Neutrophil (primary cell): ENCODE results near the gene CD300LB.
"Not testable (repeated sequence)": the region's sequence is repeated elsewhere in the genome, so short reads cannot be mapped to it uniquely, and the experiment has no call there.

ENCODE experiments used
- H3K27ac ChIP-seq: fragments of 200-600 bp; sonication (generic); 2 replicates; pipeline ENCODE4 v1.5.1; 2016; ENCODE audit warnings: mild to moderate bottlenecking, moderate library complexity
- H3K27me3 ChIP-seq: fragments of 200-600 bp; sonication (generic); 2 replicates; pipeline ENCODE4 v1.6.0; 2016; ENCODE audit warnings: mild to moderate bottlenecking
- H3K36me3 ChIP-seq: fragments of 200-600 bp; sonication (generic); 2 replicates; pipeline ENCODE4 v1.5.1; 2017
- H3K4me1 ChIP-seq, 2 experiments: fragments of 200-600 bp in 1 of 2; sonication (generic) in 1 of 2; 1 replicate in 1 of 2; 2 replicates in 1 of 2; pipeline versions ENCODE4 v1.5.1 to v1.6.1; 2013 to 2016; ENCODE audit warnings: low read depth in 1 of 2, low read length in 1 of 2, mild to moderate bottlenecking in 1 of 2, moderate library complexity in 1 of 2; ENCODE audit not compliant: control insufficient read depth in 1 of 2, insufficient read depth in 1 of 2
- H3K4me3 ChIP-seq, 2 experiments: fragments of 200-600 bp in 1 of 2; sonication (generic) in 1 of 2; 1 replicate in 1 of 2; 2 replicates in 1 of 2; pipeline ENCODE4 v1.5.1; 2013 to 2016; ENCODE audit warnings: low read depth in 1 of 2, low read length in 1 of 2, mild to moderate bottlenecking in 1 of 2, moderate library complexity in 1 of 2
- H3K9me3 ChIP-seq: fragments of 200-600 bp; sonication (generic); 2 replicates; pipeline ENCODE4 v1.5.1; 2016
- CTCF ChIP-seq: fragments of 200-600 bp; sonication (generic); IDR thresholded peaks from 2 replicates; pipeline ENCODE4 v1.5.1; 2016; ENCODE audit warnings: antibody characterized with exemption

CD300LB gene

DNA sequence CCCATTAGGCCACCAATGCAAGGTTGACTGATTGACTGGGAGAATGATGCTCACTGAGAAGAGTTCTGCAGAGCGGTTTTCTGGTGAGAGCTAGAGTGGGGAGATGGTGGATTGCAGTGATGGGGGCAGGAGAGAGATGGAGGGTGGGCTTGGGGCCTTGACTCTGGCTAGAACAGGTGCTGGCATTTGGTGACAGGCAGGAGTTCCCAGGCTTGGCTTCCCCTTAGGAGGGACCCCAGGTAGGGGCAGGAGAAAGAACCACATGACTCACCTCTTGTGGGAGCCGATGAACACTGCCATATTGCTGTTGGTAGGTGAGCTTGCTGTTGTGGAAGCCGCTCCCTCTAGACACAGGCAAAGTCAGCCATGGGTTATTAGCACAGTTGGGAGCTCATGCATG is 8.0 kb downstream of the CD300LB start:
- peak overlapping the region in 1 of 2 experiments; percentile 16 for H3K4me3 ChIP-seq
- peaks cover 31% of the 10 kb centered on the region for H3K36me3 ChIP-seq
- TF ChIP-seq CTCF = no peak
- H3K27ac ChIP-seq = peak overlapping the region; percentile 100
- peaks cover 93 to 99% of the 10 kb centered on the region in 2 experiments for H3K4me1 ChIP-seq
- no peaks in the 10 kb centered on the region for H3K27me3 ChIP-seq
- H3K9me3 ChIP-seq = no peaks in the 10 kb centered on the region

DNA sequence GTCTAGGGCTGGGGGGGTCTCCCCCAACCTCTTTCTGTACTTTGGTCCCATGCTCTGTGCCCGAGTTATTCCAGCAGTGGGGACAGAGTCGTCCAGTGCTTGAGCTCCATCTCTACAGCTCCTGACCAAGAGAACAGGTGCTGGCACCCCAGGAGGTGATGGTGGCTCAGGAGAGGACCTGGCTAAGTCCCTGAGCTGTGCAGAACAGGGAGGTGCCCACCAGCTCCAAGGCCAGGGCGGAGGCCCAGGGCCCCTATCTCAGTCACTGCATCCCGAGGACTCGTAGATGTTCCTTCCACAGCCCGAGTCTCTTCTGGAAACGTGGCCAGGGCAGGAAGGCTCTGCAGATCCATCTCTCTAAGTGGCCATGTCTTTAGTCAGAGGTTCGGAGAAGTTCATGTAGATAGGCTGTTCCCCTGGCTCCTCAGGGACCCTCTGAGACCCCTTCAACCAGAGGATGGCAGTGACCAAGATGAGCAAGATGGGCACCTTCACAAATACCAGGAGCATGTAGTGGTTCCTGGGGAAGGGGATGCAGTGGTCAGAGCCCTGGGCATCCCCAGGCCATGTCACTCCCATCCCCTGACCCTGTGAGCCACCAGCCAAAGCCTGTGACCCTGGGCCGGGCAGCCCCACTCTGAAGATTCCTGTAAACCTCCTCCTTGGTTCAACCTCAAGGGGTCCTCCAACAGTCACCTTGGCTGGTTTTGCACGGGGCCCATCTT is 8.7 kb downstream of the CD300LB start:
- Histone ChIP-seq H3K27me3 (no peaks in the 10 kb centered on the region), H3K9me3 (no peaks in the 10 kb centered on the region), H3K27ac (peak overlapping the region; percentile 100), H3K4me3 (peak overlapping the region; percentile 45 to 53), H3K4me1 (peaks cover 86 to 92% of the 10 kb centered on the region in 2 experiments), H3K36me3 (peaks cover 31% of the 10 kb centered on the region)
- TF ChIP-seq CTCF = no peak

- no peaks in the 10 kb centered on the region for H3K27me3 ChIP-seq
- H3K4me3 ChIP-seq = peak overlapping the region; percentile 45 to 53
- peak overlapping the region; percentile 100 for H3K27ac ChIP-seq
- peaks cover 78 to 84% of the 10 kb centered on the region in 2 experiments for H3K4me1 ChIP-seq
- no peaks in the 10 kb centered on the region for H3K9me3 ChIP-seq
- peak; percentile 22 for TF ChIP-seq CTCF
- peaks cover 31% of the 10 kb centered on the region for H3K36me3 ChIP-seq
Observed at GRCh38 chr17:74521701-74522201, 9.5 kb downstream of the CD300LB start.

- Histone ChIP-seq H3K4me1 (peaks cover 69 to 76% of the 10 kb centered on the region in 2 experiments), H3K4me3 (peak overlapping the region; percentile 45 to 53), H3K27me3 (no peaks in the 10 kb centered on the region), H3K9me3 (no peaks in the 10 kb centered on the region), H3K27ac (peak overlapping the region; percentile 100), H3K36me3 (peaks cover 28% of the 10 kb centered on the region)
- no peak for TF ChIP-seq CTCF
Observed at GRCh38 chr17:74520790-74521480, 10.3 kb downstream of the CD300LB start.

DNA sequence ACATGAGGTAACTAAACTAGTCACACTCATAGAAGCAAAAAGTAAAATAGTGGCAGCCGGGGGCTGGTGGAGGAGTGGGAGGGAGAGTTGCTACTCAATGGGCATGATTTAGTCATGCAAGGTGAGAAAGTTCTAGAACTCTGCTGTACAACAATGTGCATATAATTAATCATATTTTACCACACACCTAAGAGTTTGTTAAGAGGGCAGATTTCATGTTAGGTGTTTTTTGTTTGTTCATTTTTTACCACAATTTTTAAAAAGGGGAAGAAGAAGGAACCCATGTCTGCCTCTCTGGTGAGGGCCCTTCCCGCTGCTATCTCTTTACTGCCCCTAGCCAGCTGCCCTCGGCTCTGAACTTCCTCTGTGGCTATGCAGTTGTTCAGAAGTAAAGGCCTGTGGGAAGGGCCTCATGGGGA is 11.2 kb downstream of the CD300LB start:
- peaks cover 19% of the 10 kb centered on the region for H3K36me3 ChIP-seq
- H3K27ac ChIP-seq = peak overlapping the region; percentile 100
- no peaks in the 10 kb centered on the region for H3K9me3 ChIP-seq
- peaks cover 60 to 67% of the 10 kb centered on the region in 2 experiments for H3K4me1 ChIP-seq
- no peaks in the 10 kb centered on the region for H3K27me3 ChIP-seq
- peak; percentile 45 for TF ChIP-seq CTCF
- H3K4me3 ChIP-seq = peak overlapping the region in 1 of 2 experiments; percentile 53

- H3K27me3 ChIP-seq, H3K4me3 ChIP-seq, H3K9me3 ChIP-seq: not testable (repeated sequence)
- Histone ChIP-seq H3K36me3 (peaks cover 12% of the 10 kb centered on the region), H3K4me1 (peaks cover 45 to 56% of the 10 kb centered on the region in 2 experiments), H3K27ac (peak overlapping the region; percentile 100)
Observed at GRCh38 chr17:74518413-74518981, 12.8 kb downstream of the CD300LB start.
